K562 (cell line): ENCODE measurements around the gene KIF1A. TPM values are rescaled to one million over a fixed set of nuclear protein-coding genes. Genes with fewer than 3 reads are reported as not detected.

Source experiments
- ATAC-seq: fragments of 200-7000 bp; cut with Tn5 transposase; 3 replicates; pipeline ENCODE4 v1.9.1; 2020; ENCODE audit warnings: moderate library complexity
- BruUV-seq: library from RNA; stranded (reverse); fragments of 400-500 nt; replicated peaks from 2 replicates; lab custom pipeline; 2021; lab: Mats Ljungman, UMichigan
- CTCF ChIA-PET: fragments of 300-600 bp; formaldehyde crosslinking; extraction: SDS; loops from one replicate; lab custom pipeline; 2021; ENCODE audit warnings: low intra/inter-chr PET ratio; lab: Yijun Ruan, JAX
- POLR2A ChIA-PET: fragments of 300-600, 350-650 bp; sonication (Branson Sonifier 250); formaldehyde crosslinking; extraction: SDS; loops from one replicate; lab custom pipeline; 2021; ENCODE audit warnings: antibody characterized with exemption, inconsistent platforms; lab: Yijun Ruan, JAX
- DNase-seq, 4 experiments: peaks; one replicate each; pipeline versions ENCODE4 v3.0.0 to v3.0.0-alpha.2; 2011 to 2018; ENCODE audit warnings: low spot score in 3 of 4, mixed read lengths in 3 of 4; ENCODE audit errors: extremely low read depth in 1 of 4
- FAIRE-seq: peaks from 2 replicates; lab custom pipeline; 2011; peaks lifted over from hg19 to GRCh38; lab: Jason Lieb, UNC
- H2AFZ ChIP-seq: 2 replicates; pipeline ENCODE4 v1.6.0; 2011; ENCODE audit warnings: low read depth, low read length, control low read depth, inconsistent platforms
- H3K27ac ChIP-seq: fragments of 200-600 bp; 3 replicates; pipeline ENCODE4 v1.8.0; 2011; ENCODE audit warnings: low read depth, mild to moderate bottlenecking, control low read depth, inconsistent platforms, low read length, moderate library complexity, mixed read lengths; ENCODE audit errors: extremely low read depth
- H3K27me3 ChIP-seq, 2 experiments: fragments of 300-600 bp in 1 of 2; 2 replicates in 1 of 2; 3 replicates in 1 of 2; pipeline versions ENCODE4 v1.6.0 to v1.8.0; 2011; ENCODE audit warnings: inconsistent platforms in 2 of 2, low read length in 2 of 2, mild to moderate bottlenecking in 1 of 2, mixed read lengths in 1 of 2, moderate library complexity in 1 of 2; ENCODE audit not compliant: control insufficient read depth in 2 of 2, insufficient read depth in 2 of 2
- H3K36me3 ChIP-seq: fragments of 300-600 bp; 3 replicates; pipeline ENCODE4 v1.8.0; 2011; ENCODE audit warnings: mild to moderate bottlenecking, low read length, inconsistent platforms; ENCODE audit not compliant: control insufficient read depth, insufficient read depth
- H3K4me1 ChIP-seq, 2 experiments: fragments of 200-600 bp in 1 of 2; replicated peaks in 1 of 2; 2 replicates in 1 of 2; 3 replicates in 1 of 2; pipeline versions ENCODE4 v1.5.1 to v1.8.0; 2011; ENCODE audit warnings: inconsistent platforms in 2 of 2, low read length in 2 of 2, mild to moderate bottlenecking in 1 of 2, mixed read lengths in 1 of 2, moderate library complexity in 1 of 2; ENCODE audit not compliant: control insufficient read depth in 2 of 2, insufficient read depth in 2 of 2
- H3K4me2 ChIP-seq: 2 replicates; pipeline ENCODE4 v1.6.1; 2011; ENCODE audit warnings: low read length, control low read depth, inconsistent platforms, mixed read lengths; ENCODE audit not compliant: insufficient read depth
- H3K4me3 ChIP-seq: fragments of 200-600 bp; sonication (generic), shearing (Covaris generic); 2 replicates; pipeline ENCODE4 v1.5.1; 2016; ENCODE audit warnings: control low read depth, inconsistent platforms
- H3K79me2 ChIP-seq: fragments of 200-600 bp; 3 replicates; pipeline ENCODE4 v1.8.0; 2011; ENCODE audit warnings: low read length, inconsistent platforms; ENCODE audit not compliant: control insufficient read depth, insufficient read depth
- H3K9ac ChIP-seq, 2 experiments: 2 replicates each; pipeline versions ENCODE4 v1.6.0 to v1.6.1; 2011; ENCODE audit warnings: low read depth in 2 of 2, low read length in 2 of 2, control low read depth in 1 of 2, inconsistent platforms in 1 of 2, mild to moderate bottlenecking in 1 of 2, mixed read lengths in 1 of 2; ENCODE audit not compliant: insufficient read depth in 1 of 2
- H3K9me1 ChIP-seq: one replicate; pipeline ENCODE4 v1.6.0; 2011; ENCODE audit warnings: inconsistent platforms, mild to moderate bottlenecking, low read length, moderate library complexity; ENCODE audit not compliant: control insufficient read depth, insufficient read depth
- H3K9me3 ChIP-seq: replicated peaks from 2 replicates; pipeline ENCODE4 v1.5.1; 2011; ENCODE audit warnings: low read depth, low read length, inconsistent platforms; ENCODE audit not compliant: control insufficient read depth, insufficient read depth
- H4K20me1 ChIP-seq: replicated peaks from 2 replicates; pipeline ENCODE4 v1.6.1; 2011; ENCODE audit warnings: low read length, inconsistent platforms, mixed read lengths; ENCODE audit not compliant: control insufficient read depth, insufficient read depth
- FOXJ2 ChIP-seq: fragments of 200-800 bp; sonication (Bioruptor generic); IDR thresholded peaks from 2 replicates; pipeline ENCODE4 v1.6.1; 2016; ENCODE audit warnings: missing genetic modification characterization, missing compliant biosample characterization
- KDM4B ChIP-seq, 2 experiments: fragments of 450-650 bp in 1 of 2; sonication (generic) in 1 of 2; IDR thresholded peaks; 2 replicates each; pipeline ENCODE4 v1.6.1; 2016 to 2017; ENCODE audit warnings: borderline replicate concordance in 2 of 2, antibody characterized with exemption in 1 of 2, low read depth in 1 of 2, mild to moderate bottlenecking in 1 of 2
- MCM5 ChIP-seq: fragments of 450-650 bp; IDR thresholded peaks from 2 replicates; pipeline ENCODE4 v1.6.1; 2016; ENCODE audit warnings: low read depth
- NR2F6 ChIP-seq: fragments of 450-650 bp; formaldehyde crosslinking; IDR thresholded peaks from 2 replicates; pipeline ENCODE4 v1.4.0; 2020; ENCODE audit warnings: mild to moderate bottlenecking
- POLR2A ChIP-seq: fragments of 450-650 bp; conservative IDR thresholded peaks from 2 replicates; pipeline ENCODE4 v1.6.1; 2016
- SAFB2 ChIP-seq: fragments of 200-400 bp; formaldehyde crosslinking; IDR thresholded peaks from 2 replicates; pipeline ENCODE4 v1.6.1; 2018; ENCODE audit warnings: borderline replicate concordance, low read length, low read depth, moderate library complexity; ENCODE audit not compliant: severe bottlenecking
- SREBF2 ChIP-seq: sonication (generic); formaldehyde crosslinking; IDR thresholded peaks from 2 replicates; pipeline ENCODE4 v1.4.0; 2020; ENCODE audit warnings: mild to moderate bottlenecking, missing genetic modification reagents
- TEAD4 ChIP-seq, 2 experiments: sonication (generic) in 1 of 2; formaldehyde crosslinking in 1 of 2; IDR thresholded peaks; 2 replicates each; pipeline versions ENCODE4 v1.6.1 to v1.8.0; 2012 to 2022; ENCODE audit warnings: borderline replicate concordance in 1 of 2, inconsistent platforms in 1 of 2, low read length in 1 of 2, mild to moderate bottlenecking in 1 of 2, missing genetic modification reagents in 1 of 2
- TGIF2 ChIP-seq: sonication (generic); formaldehyde crosslinking; IDR thresholded peaks from 2 replicates; pipeline ENCODE4 v1.8.1; 2022; ENCODE audit warnings: mild to moderate bottlenecking, missing genetic modification reagents, moderate library complexity
- TRIM28 ChIP-seq: fragments of 450-650 bp; IDR thresholded peaks from 2 replicates; pipeline ENCODE4 v1.6.1; 2017
- WHSC1 ChIP-seq: IDR thresholded peaks from one replicate; pipeline ENCODE4 v1.6.1; 2012; ENCODE audit warnings: low read length, control low read depth, inconsistent platforms
- ZSCAN29 ChIP-seq: fragments of 450-650 bp; IDR thresholded peaks from 2 replicates; pipeline ENCODE4 v1.6.1; 2017
- WGBS: fragments of 100-300 bp; shearing (Covaris generic); methylation state at CpG from one replicate; pipeline ENCODE4 v1.1.6; 2016; ENCODE audit warnings: low coverage, mixed read lengths; ENCODE audit not compliant: insufficient coverage; ENCODE audit errors: missing lambda C conversion rate; 5-methylcytosine and 5-hydroxymethylcytosine counted together
- in situ Hi-C: fragments of 300-500 bp; cut with MboI; formaldehyde crosslinking; loops from 4 replicates; pipeline ENCODE4 v1.15.0; 2018; ENCODE audit warnings: inconsistent platforms, mixed read lengths
- intact Hi-C: fragments of 100-400 bp; cut with micrococcal nuclease; formaldehyde crosslinking; loops from 2 replicates; pipeline ENCODE4 v1.14.2; 2022
- polyA plus RNA-seq, 8 experiments: library from polyadenylated mRNA; depleted of rRNA in 4 of 8; stranded (reverse) in 5 of 8; unstranded in 3 of 8; fragments of >200 nt; fragmentation: Nextera tagmentation in 2 of 8; fragmentation: Illumina TruSeq in 1 of 8; extraction: Ambion mirVana in 2 of 8; extraction: Trizol in 1 of 8; gene quantifications; 2 replicates each; pipeline versions ENCODE4 v1.2.1 to v1.2.3, GENCODE V29; 2011 to 2014; ENCODE audit warnings: inconsistent platforms in 1 of 8, missing spikeins in 1 of 8
- total RNA-seq, 7 experiments: library from RNA; depleted of rRNA in 6 of 7; stranded (reverse); fragments of >200 nt in 6 of 7; fragmentation: Illumina TruSeq in 2 of 7; extraction: Trizol in 2 of 7; gene quantifications; 2 replicates each; pipeline versions ENCODE4 v1.2.1 to v1.2.3, GENCODE V29; 2011 to 2021; ENCODE audit warnings: low replicate concordance in 1 of 7
- TF ChIP-seq, protein P1 (sequence below): fragments of 450-650 bp; IDR thresholded peaks from 2 replicates; pipeline ENCODE4 v1.6.1; 2016; ENCODE audit warnings: mild to moderate bottlenecking

KIF1A gene
- total and polyA plus RNA-seq, 9 of the 15 experiments (the other 6 are each of a cell fraction or from before 2014, with no cell fraction given) = 0.07 to 1.4 (median 0.45) TPM; not detected in 2

DNA sequence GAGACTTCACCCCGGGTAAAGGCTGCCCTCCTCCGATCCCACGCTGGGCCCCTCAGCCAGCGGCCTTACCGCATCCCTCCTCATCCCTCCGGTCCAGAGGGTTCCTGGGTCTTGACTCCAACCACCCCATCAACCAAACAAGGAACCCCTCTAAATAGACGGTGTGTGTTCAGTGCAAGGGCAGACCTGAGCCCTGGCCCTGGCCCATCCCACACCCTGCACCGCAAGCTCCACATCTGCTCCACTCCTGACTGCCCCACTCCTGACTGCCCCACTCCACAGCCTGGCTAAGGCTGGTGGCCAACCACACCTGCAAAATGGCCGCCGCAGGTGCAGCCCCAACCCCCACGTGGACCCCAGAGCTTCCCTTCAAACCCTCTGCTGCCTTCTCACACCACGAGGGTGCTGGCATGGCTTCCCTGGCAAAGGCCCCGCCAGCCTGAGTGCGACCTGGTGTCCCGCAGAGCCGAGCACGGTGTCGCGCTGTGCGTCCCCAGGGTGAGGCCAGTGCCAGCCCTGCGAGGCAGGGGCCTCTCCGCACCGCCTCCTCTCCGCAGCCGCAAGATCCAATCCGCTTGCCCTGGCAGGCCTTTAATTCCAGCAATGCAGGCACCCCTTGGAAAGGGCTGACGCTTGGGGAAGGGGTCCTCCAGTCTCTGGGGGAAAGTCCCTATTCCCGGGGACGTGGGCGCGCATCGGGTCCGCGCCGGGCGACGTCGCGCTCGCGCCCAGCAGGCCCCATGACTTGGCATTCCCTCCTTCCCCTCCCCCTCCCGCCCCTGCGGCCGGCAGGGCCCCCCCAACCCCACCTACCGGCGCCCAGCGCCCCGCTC, 1.5 kb downstream of the KIF1A start:
- no peak for FAIRE-seq
- Histone ChIP-seq H3K9me1 (no peaks in the 10 kb centered on the region), H3K9me3 (no peaks in the 10 kb centered on the region), H2AFZ (no peak overlapping the region), H4K20me1 (no peaks in the 10 kb centered on the region), H3K27ac (no peak overlapping the region), H3K27me3 (peaks cover 2 to 7% of the 10 kb centered on the region in 2 experiments; a peak in 4 of 5 replicates), H3K9ac (no peak overlapping the region), H3K4me1 (no peaks in the 10 kb centered on the region), H3K4me2 (no peak overlapping the region), H3K4me3 (no peak overlapping the region), H3K79me2 (no peaks in the 10 kb centered on the region), H3K36me3 (no peaks in the 10 kb centered on the region)
- DNase-seq = no peak
- 27% methylated on average over 14 of the region's 48 CpGs for WGBS
- ChIA-PET POLR2A (no interaction called here), CTCF (no interaction called here)
- in situ Hi-C loops (no loop called here), intact Hi-C loops (no loop called here)
- ATAC-seq = no peak
- no TSS peak for BruUV-seq
- no peak for TF ChIP-seq MCM5
- no peak for TF ChIP-seq SREBF2
- no peak for TF ChIP-seq WHSC1
- no peak for TF ChIP-seq FOXJ2
- TF ChIP-seq, protein P1, sequence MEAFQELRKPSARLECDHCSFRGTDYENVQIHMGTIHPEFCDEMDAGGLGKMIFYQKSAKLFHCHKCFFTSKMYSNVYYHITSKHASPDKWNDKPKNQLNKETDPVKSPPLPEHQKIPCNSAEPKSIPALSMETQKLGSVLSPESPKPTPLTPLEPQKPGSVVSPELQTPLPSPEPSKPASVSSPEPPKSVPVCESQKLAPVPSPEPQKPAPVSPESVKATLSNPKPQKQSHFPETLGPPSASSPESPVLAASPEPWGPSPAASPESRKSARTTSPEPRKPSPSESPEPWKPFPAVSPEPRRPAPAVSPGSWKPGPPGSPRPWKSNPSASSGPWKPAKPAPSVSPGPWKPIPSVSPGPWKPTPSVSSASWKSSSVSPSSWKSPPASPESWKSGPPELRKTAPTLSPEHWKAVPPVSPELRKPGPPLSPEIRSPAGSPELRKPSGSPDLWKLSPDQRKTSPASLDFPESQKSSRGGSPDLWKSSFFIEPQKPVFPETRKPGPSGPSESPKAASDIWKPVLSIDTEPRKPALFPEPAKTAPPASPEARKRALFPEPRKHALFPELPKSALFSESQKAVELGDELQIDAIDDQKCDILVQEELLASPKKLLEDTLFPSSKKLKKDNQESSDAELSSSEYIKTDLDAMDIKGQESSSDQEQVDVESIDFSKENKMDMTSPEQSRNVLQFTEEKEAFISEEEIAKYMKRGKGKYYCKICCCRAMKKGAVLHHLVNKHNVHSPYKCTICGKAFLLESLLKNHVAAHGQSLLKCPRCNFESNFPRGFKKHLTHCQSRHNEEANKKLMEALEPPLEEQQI = no peak
- TF ChIP-seq TEAD4 (IDR thresholded peaks at IDR 0.05; ENCODE audit: low read length) = no peak
- TF ChIP-seq TEAD4 (CRISPR knock-in tag; IDR thresholded peaks at IDR 0.05; ENCODE audit: borderline replicate concordance) = no peak
- no peak for TF ChIP-seq TRIM28
- TF ChIP-seq POLR2A = no peak
- TF ChIP-seq SAFB2 = no peak
- no peak for TF ChIP-seq TGIF2
- TF ChIP-seq KDM4B (IDR thresholded peaks at IDR 0.05; ENCODE audit: borderline replicate concordance in 2 of 2, low read depth in 1 of 2) = no peak
- no peak for TF ChIP-seq NR2F6 (CRISPR knock-in tag)
- TF ChIP-seq ZSCAN29 = no peak
